Measurements from ENCODE around the gene SLC15A4.
"Not testable (repeated sequence)": the region's sequence is repeated elsewhere in the genome, so short reads cannot be mapped to it uniquely, and the experiment has no call there.

Gene SLC15A4

GRCh38 chr12:128807161-128807724, 16.5 kb downstream of the SLC15A4 start:
- no peaks in the 10 kb centered on the region for H3K27me3 ChIP-seq (ENCODE audit: control insufficient read depth in 1 of 2, insufficient read depth in 1 of 2, low read length in 2 of 2)
- H3K79me1 ChIP-seq (replicated peaks; ENCODE audit: low read length, poor library complexity, severe bottlenecking) = peaks cover 13% of the 10 kb centered on the region
- H4K8ac ChIP-seq (ENCODE audit: low read length) = no peak overlapping the region
- no peak overlapping the region for H2BK15ac ChIP-seq (ENCODE audit: low read depth, poor library complexity, severe bottlenecking)
- no peak for DNase-seq
- no peak overlapping the region for H3K4ac ChIP-seq (ENCODE audit: low read depth in 1 of 2, low read length in 2 of 2)
- H3K14ac ChIP-seq (ENCODE audit: low read length in 2 of 2) = no peak overlapping the region
- no peak overlapping the region for H4K91ac ChIP-seq (ENCODE audit: low read length)
- H3K23ac ChIP-seq (ENCODE audit: low read length in 2 of 2) = no peak overlapping the region
- no peak overlapping the region for H2BK5ac ChIP-seq (ENCODE audit: low read depth, low read length, poor library complexity, severe bottlenecking)
- no peak overlapping the region for H3K4me3 ChIP-seq (ENCODE audit: insufficient read depth in 1 of 2, low read depth in 1 of 2, low read length in 2 of 2)
- H3K27ac ChIP-seq (ENCODE audit: low read length, poor library complexity, severe bottlenecking) = no peak overlapping the region
- no peak overlapping the region for H3K4me2 ChIP-seq (ENCODE audit: low read length, poor library complexity, severe bottlenecking)
- H3K4me1 ChIP-seq (ENCODE audit: control insufficient read depth, insufficient read depth, low read depth, low read length) = peaks cover 16% of the 10 kb centered on the region
- H2BK12ac ChIP-seq (ENCODE audit: low read length in 2 of 2) = no peak overlapping the region
- no peak overlapping the region for H3K18ac ChIP-seq (ENCODE audit: low read depth in 1 of 2, low read length in 2 of 2)
- no peak overlapping the region for H2AK5ac ChIP-seq (ENCODE audit: low read length, severe bottlenecking)
- H3K9me3 ChIP-seq (ENCODE audit: control insufficient read depth, low read length) = peaks cover 11% of the 10 kb centered on the region
- H3K9ac ChIP-seq (ENCODE audit: low read length) = no peak overlapping the region
- WGBS = 98% methylated on average over 14 of the region's 14 CpGs
- no peak overlapping the region for H2AFZ ChIP-seq (ENCODE audit: low read depth, low read length)
- H3K36me3 ChIP-seq (ENCODE audit: control insufficient read depth in 1 of 2, insufficient read depth in 2 of 2, low read depth in 1 of 2, low read length in 2 of 2) = peaks cover 34 to 59% of the 10 kb centered on the region in 2 experiments
- no peak overlapping the region for H2BK120ac ChIP-seq (ENCODE audit: low read depth, low read length)

- no peak overlapping the region for H3K4ac ChIP-seq (ENCODE audit: low read depth in 1 of 2, low read length in 2 of 2)
- H3K9ac ChIP-seq (ENCODE audit: low read length) = no peak overlapping the region
- no peak overlapping the region for H3K4me2 ChIP-seq (ENCODE audit: low read length, poor library complexity, severe bottlenecking)
- peaks cover 13% of the 10 kb centered on the region for H3K79me1 ChIP-seq (replicated peaks; ENCODE audit: low read length, poor library complexity, severe bottlenecking)
- no peak overlapping the region for H2BK120ac ChIP-seq (ENCODE audit: low read depth, low read length)
- H3K18ac ChIP-seq (ENCODE audit: low read depth in 1 of 2, low read length in 2 of 2) = no peak overlapping the region
- H3K4me3 ChIP-seq (ENCODE audit: insufficient read depth in 1 of 2, low read depth in 1 of 2, low read length in 2 of 2) = no peak overlapping the region
- DNase-seq = no peak
- H3K4me1 ChIP-seq (ENCODE audit: control insufficient read depth, insufficient read depth, low read depth, low read length) = peaks cover 18% of the 10 kb centered on the region
- no peak overlapping the region for H3K27ac ChIP-seq (ENCODE audit: low read length, poor library complexity, severe bottlenecking)
- no peak overlapping the region for H3K23ac ChIP-seq (ENCODE audit: low read length in 2 of 2)
- H4K8ac ChIP-seq (ENCODE audit: low read length) = no peak overlapping the region
- no peak overlapping the region for H2BK12ac ChIP-seq (ENCODE audit: low read length in 2 of 2)
- WGBS = 95% methylated on average over 8 of the region's 9 CpGs
- no peak overlapping the region for H2BK15ac ChIP-seq (ENCODE audit: low read depth, poor library complexity, severe bottlenecking)
- H2AFZ ChIP-seq (ENCODE audit: low read depth, low read length) = no peak overlapping the region
- no peak overlapping the region for H3K14ac ChIP-seq (ENCODE audit: low read length in 2 of 2)
- H3K36me3 ChIP-seq (ENCODE audit: control insufficient read depth in 1 of 2, insufficient read depth in 2 of 2, low read depth in 1 of 2, low read length in 2 of 2) = peaks cover 37 to 55% of the 10 kb centered on the region in 2 experiments
- H3K27me3 ChIP-seq (ENCODE audit: control insufficient read depth in 1 of 2, insufficient read depth in 1 of 2, low read length in 2 of 2) = no peaks in the 10 kb centered on the region
- no peak overlapping the region for H2AK5ac ChIP-seq (ENCODE audit: low read length, severe bottlenecking)
- no peak overlapping the region for H4K91ac ChIP-seq (ENCODE audit: low read length)
- H2BK5ac ChIP-seq (ENCODE audit: low read depth, low read length, poor library complexity, severe bottlenecking) = no peak overlapping the region
- H3K9me3 ChIP-seq (ENCODE audit: control insufficient read depth, low read length) = peaks cover 11% of the 10 kb centered on the region
Measured at GRCh38 chr12:128806573-128806972, 17.2 kb downstream of the SLC15A4 start.

- not testable (repeated sequence) for H3K23ac ChIP-seq (ENCODE audit: low read length in 2 of 2); H3K4me3 ChIP-seq (ENCODE audit: insufficient read depth in 1 of 2, low read depth in 1 of 2, low read length in 2 of 2); H3K27me3 ChIP-seq (ENCODE audit: control insufficient read depth in 1 of 2, insufficient read depth in 1 of 2, low read length in 2 of 2); DNase-seq; H2BK120ac ChIP-seq (ENCODE audit: low read depth, low read length); H3K9ac ChIP-seq (ENCODE audit: low read length); H2BK12ac ChIP-seq (ENCODE audit: low read length in 2 of 2); H2AFZ ChIP-seq (ENCODE audit: low read depth, low read length); H4K8ac ChIP-seq (ENCODE audit: low read length); H3K27ac ChIP-seq (ENCODE audit: low read length, poor library complexity, severe bottlenecking); H3K4ac ChIP-seq (ENCODE audit: low read depth in 1 of 2, low read length in 2 of 2); H3K4me2 ChIP-seq (ENCODE audit: low read length, poor library complexity, severe bottlenecking); H2BK5ac ChIP-seq (ENCODE audit: low read depth, low read length, poor library complexity, severe bottlenecking); H2AK5ac ChIP-seq (ENCODE audit: low read length, severe bottlenecking); H3K14ac ChIP-seq (ENCODE audit: low read length in 2 of 2); H4K91ac ChIP-seq (ENCODE audit: low read length); H2BK15ac ChIP-seq (ENCODE audit: low read depth, poor library complexity, severe bottlenecking); H3K18ac ChIP-seq (ENCODE audit: low read depth in 1 of 2, low read length in 2 of 2)
- H3K36me3 ChIP-seq (ENCODE audit: control insufficient read depth in 1 of 2, insufficient read depth in 2 of 2, low read depth in 1 of 2, low read length in 2 of 2) = peaks cover 42 to 66% of the 10 kb centered on the region in 2 experiments
- peaks cover 16% of the 10 kb centered on the region for H3K4me1 ChIP-seq (ENCODE audit: control insufficient read depth, insufficient read depth, low read depth, low read length)
- whole genome bisulfite sequencing = 100% methylated on average over 5 of the region's 5 CpGs
- H3K79me1 ChIP-seq (replicated peaks; ENCODE audit: low read length, poor library complexity, severe bottlenecking) = peaks cover 16% of the 10 kb centered on the region
- H3K9me3 ChIP-seq (ENCODE audit: control insufficient read depth, low read length) = peaks cover 11% of the 10 kb centered on the region
Measured at GRCh38 chr12:128805406-128805805, 18.4 kb downstream of the SLC15A4 start.

DNA sequence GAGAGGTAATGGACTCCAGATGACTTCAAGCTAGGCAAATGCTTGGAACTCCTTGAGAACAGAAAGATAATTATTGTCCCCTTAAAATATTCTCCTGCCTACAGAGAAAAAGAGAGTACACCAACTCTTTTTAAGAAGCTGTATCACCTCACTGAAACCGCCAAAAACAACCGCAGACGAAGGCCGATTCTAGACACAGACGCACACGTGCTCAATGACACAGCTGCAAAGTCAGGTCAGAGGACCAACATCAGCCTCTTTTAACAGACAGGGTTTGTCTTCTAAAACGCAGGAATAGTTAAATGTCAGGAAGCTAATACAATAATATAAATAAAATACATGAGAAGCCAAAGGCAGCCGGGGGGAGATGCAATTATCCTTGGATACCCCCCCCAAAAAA, 19.0 kb downstream of the SLC15A4 start:
- H3K18ac ChIP-seq (ENCODE audit: low read depth in 1 of 2, low read length in 2 of 2) = no peak overlapping the region
- peaks cover 11% of the 10 kb centered on the region for H3K9me3 ChIP-seq (ENCODE audit: control insufficient read depth, low read length)
- no peak overlapping the region for H3K14ac ChIP-seq (ENCODE audit: low read length in 2 of 2)
- H3K79me1 ChIP-seq (replicated peaks; ENCODE audit: low read length, poor library complexity, severe bottlenecking) = peaks cover 16% of the 10 kb centered on the region
- no peak overlapping the region for H2BK5ac ChIP-seq (ENCODE audit: low read depth, low read length, poor library complexity, severe bottlenecking)
- H3K27me3 ChIP-seq (ENCODE audit: control insufficient read depth in 1 of 2, insufficient read depth in 1 of 2, low read length in 2 of 2) = no peaks in the 10 kb centered on the region
- H3K23ac ChIP-seq (ENCODE audit: low read length in 2 of 2) = no peak overlapping the region
- no peak overlapping the region for H3K9ac ChIP-seq (ENCODE audit: low read length)
- H3K27ac ChIP-seq (ENCODE audit: low read length, poor library complexity, severe bottlenecking) = no peak overlapping the region
- no peak overlapping the region for H3K4me2 ChIP-seq (ENCODE audit: low read length, poor library complexity, severe bottlenecking)
- H2AFZ ChIP-seq (ENCODE audit: low read depth, low read length) = no peak overlapping the region
- peaks cover 16% of the 10 kb centered on the region for H3K4me1 ChIP-seq (ENCODE audit: control insufficient read depth, insufficient read depth, low read depth, low read length)
- H3K36me3 ChIP-seq (ENCODE audit: control insufficient read depth in 1 of 2, insufficient read depth in 2 of 2, low read depth in 1 of 2, low read length in 2 of 2) = peaks cover 45 to 71% of the 10 kb centered on the region in 2 experiments
- no peak overlapping the region for H2BK15ac ChIP-seq (ENCODE audit: low read depth, poor library complexity, severe bottlenecking)
- no peak overlapping the region for H4K8ac ChIP-seq (ENCODE audit: low read length)
- H4K91ac ChIP-seq (ENCODE audit: low read length) = no peak overlapping the region
- no peak overlapping the region for H3K4me3 ChIP-seq (ENCODE audit: insufficient read depth in 1 of 2, low read depth in 1 of 2, low read length in 2 of 2)
- DNase-seq = no peak
- H3K4ac ChIP-seq (ENCODE audit: low read depth in 1 of 2, low read length in 2 of 2) = no peak overlapping the region
- 98% methylated on average over 7 of the region's 8 CpGs for WGBS
- H2BK120ac ChIP-seq (ENCODE audit: low read depth, low read length) = no peak overlapping the region
- H2BK12ac ChIP-seq (ENCODE audit: low read length in 2 of 2) = no peak overlapping the region
- no peak overlapping the region for H2AK5ac ChIP-seq (ENCODE audit: low read length, severe bottlenecking)
